ENCODE data around the gene AQP4.

AQP4 gene

GRCh38 chr18:26843760-26844159 is 21.7 kb downstream of the AQP4 start:
- H3K36me3 ChIP-seq (ENCODE audit: low read depth): no peaks in the 10 kb centered on the region
- no peak overlapping the region for H3K27ac ChIP-seq (ENCODE audit: poor library complexity, severe bottlenecking)
- no peak overlapping the region for H3K4me3 ChIP-seq (ENCODE audit: severe bottlenecking)
- no peaks in the 10 kb centered on the region for H3K4me1 ChIP-seq (ENCODE audit: insufficient read depth, poor library complexity, severe bottlenecking)
- no peaks in the 10 kb centered on the region for H3K9me3 ChIP-seq (ENCODE audit: severe bottlenecking)
- H3K27me3 ChIP-seq (ENCODE audit: insufficient read depth, poor library complexity, severe bottlenecking): no peaks in the 10 kb centered on the region
- TF ChIP-seq, protein P1, sequence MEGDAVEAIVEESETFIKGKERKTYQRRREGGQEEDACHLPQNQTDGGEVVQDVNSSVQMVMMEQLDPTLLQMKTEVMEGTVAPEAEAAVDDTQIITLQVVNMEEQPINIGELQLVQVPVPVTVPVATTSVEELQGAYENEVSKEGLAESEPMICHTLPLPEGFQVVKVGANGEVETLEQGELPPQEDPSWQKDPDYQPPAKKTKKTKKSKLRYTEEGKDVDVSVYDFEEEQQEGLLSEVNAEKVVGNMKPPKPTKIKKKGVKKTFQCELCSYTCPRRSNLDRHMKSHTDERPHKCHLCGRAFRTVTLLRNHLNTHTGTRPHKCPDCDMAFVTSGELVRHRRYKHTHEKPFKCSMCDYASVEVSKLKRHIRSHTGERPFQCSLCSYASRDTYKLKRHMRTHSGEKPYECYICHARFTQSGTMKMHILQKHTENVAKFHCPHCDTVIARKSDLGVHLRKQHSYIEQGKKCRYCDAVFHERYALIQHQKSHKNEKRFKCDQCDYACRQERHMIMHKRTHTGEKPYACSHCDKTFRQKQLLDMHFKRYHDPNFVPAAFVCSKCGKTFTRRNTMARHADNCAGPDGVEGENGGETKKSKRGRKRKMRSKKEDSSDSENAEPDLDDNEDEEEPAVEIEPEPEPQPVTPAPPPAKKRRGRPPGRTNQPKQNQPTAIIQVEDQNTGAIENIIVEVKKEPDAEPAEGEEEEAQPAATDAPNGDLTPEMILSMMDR (IDR thresholded peaks at IDR 0.05; ENCODE audit: poor library complexity, severe bottlenecking): no peak
- DNase-seq (ENCODE audit: low spot score): no peak
- ATAC-seq (ENCODE audit: low read depth): no peak

GRCh38 chr18:26840965-26841364 is 24.5 kb downstream of the AQP4 start:
- TF ChIP-seq, protein P1 (IDR thresholded peaks at IDR 0.05; ENCODE audit: poor library complexity, severe bottlenecking): no peak
- H3K36me3 ChIP-seq (ENCODE audit: low read depth): no peaks in the 10 kb centered on the region
- H3K9me3 ChIP-seq (ENCODE audit: severe bottlenecking): no peaks in the 10 kb centered on the region
- ATAC-seq (ENCODE audit: low read depth) (no peak), DNase-seq (ENCODE audit: low spot score) (no peak)
- no peaks in the 10 kb centered on the region for H3K4me1 ChIP-seq (ENCODE audit: insufficient read depth, poor library complexity, severe bottlenecking)
- H3K4me3 ChIP-seq (ENCODE audit: severe bottlenecking): no peak overlapping the region
- H3K27ac ChIP-seq (ENCODE audit: poor library complexity, severe bottlenecking): no peak overlapping the region
- no peaks in the 10 kb centered on the region for H3K27me3 ChIP-seq (ENCODE audit: insufficient read depth, poor library complexity, severe bottlenecking)

DNA sequence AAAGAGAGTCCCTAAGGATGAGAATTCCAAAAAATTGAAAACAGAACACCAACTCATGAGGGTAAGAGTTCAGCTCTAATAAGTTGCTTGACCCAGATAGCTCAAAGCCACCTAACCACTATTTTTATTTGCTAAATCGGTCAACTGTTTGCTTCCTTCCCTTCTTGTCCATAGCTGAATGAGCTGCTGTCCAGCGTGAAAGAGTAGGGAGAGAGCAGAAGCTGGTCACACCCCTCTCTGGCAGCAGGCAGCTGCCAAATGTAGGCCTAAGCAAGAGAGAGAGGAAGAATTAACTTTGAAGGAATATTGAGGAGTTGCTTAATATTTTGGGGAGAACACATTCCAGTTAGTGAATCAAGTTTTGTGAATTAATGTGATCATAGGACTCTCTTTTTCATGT is 25.9 kb downstream of the AQP4 start:
- DNase-seq (ENCODE audit: low spot score): no peak
- H3K27me3 ChIP-seq (ENCODE audit: insufficient read depth, poor library complexity, severe bottlenecking): no peaks in the 10 kb centered on the region
- H3K36me3 ChIP-seq (ENCODE audit: low read depth): no peaks in the 10 kb centered on the region
- no peak overlapping the region for H3K27ac ChIP-seq (ENCODE audit: poor library complexity, severe bottlenecking)
- TF ChIP-seq, protein P1 (IDR thresholded peaks at IDR 0.05; ENCODE audit: poor library complexity, severe bottlenecking): no peak
- no peaks in the 10 kb centered on the region for H3K9me3 ChIP-seq (ENCODE audit: severe bottlenecking)
- no peak for ATAC-seq (ENCODE audit: low read depth)
- H3K4me1 ChIP-seq (ENCODE audit: insufficient read depth, poor library complexity, severe bottlenecking): no peaks in the 10 kb centered on the region
- H3K4me3 ChIP-seq (ENCODE audit: severe bottlenecking): no peak overlapping the region

DNA sequence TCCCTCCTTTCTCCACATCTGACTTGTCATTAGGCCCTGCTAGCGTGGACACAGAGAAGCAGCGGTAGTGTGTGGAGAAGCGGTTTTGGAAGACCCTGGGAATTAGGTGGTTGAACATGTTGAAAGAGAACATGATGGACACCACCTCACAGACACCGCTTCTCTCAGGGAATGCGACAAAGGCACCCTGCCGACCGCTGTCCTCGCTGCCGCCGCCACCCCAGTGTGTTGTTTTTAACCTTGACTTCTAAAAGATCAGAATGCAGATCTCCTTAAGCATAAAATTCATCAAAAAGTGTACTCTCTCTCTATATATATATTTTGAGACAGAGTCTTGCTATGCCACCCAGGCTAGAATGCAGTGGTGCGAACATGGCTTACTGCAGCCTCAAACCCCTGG is 33.2 kb downstream of the AQP4 start:
- ATAC-seq (ENCODE audit: low read depth) (no peak), DNase-seq (ENCODE audit: low spot score) (no peak)
- no peaks in the 10 kb centered on the region for H3K4me1 ChIP-seq (ENCODE audit: insufficient read depth, poor library complexity, severe bottlenecking)
- H3K27me3 ChIP-seq (ENCODE audit: insufficient read depth, poor library complexity, severe bottlenecking): no peaks in the 10 kb centered on the region
- H3K27ac ChIP-seq (ENCODE audit: poor library complexity, severe bottlenecking): no peak overlapping the region
- no peak overlapping the region for H3K4me3 ChIP-seq (ENCODE audit: severe bottlenecking)
- H3K9me3 ChIP-seq (ENCODE audit: severe bottlenecking): no peaks in the 10 kb centered on the region
- TF ChIP-seq, protein P1 (IDR thresholded peaks at IDR 0.05; ENCODE audit: poor library complexity, severe bottlenecking): no peak
- H3K36me3 ChIP-seq (ENCODE audit: low read depth): no peaks in the 10 kb centered on the region

GRCh38 chr18:26827581-26827980 is 37.9 kb downstream of the AQP4 start:
- ATAC-seq (ENCODE audit: low read depth) (no peak), DNase-seq (ENCODE audit: low spot score) (no peak)
- TF ChIP-seq, protein P1 (IDR thresholded peaks at IDR 0.05; ENCODE audit: poor library complexity, severe bottlenecking): no peak
- Histone ChIP-seq H3K36me3 (ENCODE audit: low read depth) (no peaks in the 10 kb centered on the region), H3K27ac (ENCODE audit: poor library complexity, severe bottlenecking) (no peak overlapping the region), H3K4me1 (ENCODE audit: insufficient read depth, poor library complexity, severe bottlenecking) (no peaks in the 10 kb centered on the region), H3K9me3 (ENCODE audit: severe bottlenecking) (no peaks in the 10 kb centered on the region), H3K4me3 (ENCODE audit: severe bottlenecking) (no peak overlapping the region), H3K27me3 (ENCODE audit: insufficient read depth, poor library complexity, severe bottlenecking) (peaks cover 4% of the 10 kb centered on the region)

Measured in RWPE2 (cell line).